Iris pigment epithelial cell (primary cell): ENCODE measurements around the gene SPRY4.
A peak's percentile ranks its signal among the peaks of the same experiment; 100 is the strongest.
"Not testable (repeated sequence)": the region's sequence is repeated elsewhere in the genome, so short reads cannot be mapped to it uniquely, and the experiment has no call there.

Source experiments
- DNase-seq: peaks from one replicate; pipeline ENCODE4 v3.0.0-alpha.2; 2011; ENCODE audit warnings: low read depth

The SPRY4 gene

GRCh38 chr5:142315096-142315900 is 9.5 kb downstream of the SPRY4 start:
- no peak for DNase-seq

- DNase-seq: no peak
Measured at GRCh38 chr5:142314606-142315005, 10.2 kb downstream of the SPRY4 start.

DNA sequence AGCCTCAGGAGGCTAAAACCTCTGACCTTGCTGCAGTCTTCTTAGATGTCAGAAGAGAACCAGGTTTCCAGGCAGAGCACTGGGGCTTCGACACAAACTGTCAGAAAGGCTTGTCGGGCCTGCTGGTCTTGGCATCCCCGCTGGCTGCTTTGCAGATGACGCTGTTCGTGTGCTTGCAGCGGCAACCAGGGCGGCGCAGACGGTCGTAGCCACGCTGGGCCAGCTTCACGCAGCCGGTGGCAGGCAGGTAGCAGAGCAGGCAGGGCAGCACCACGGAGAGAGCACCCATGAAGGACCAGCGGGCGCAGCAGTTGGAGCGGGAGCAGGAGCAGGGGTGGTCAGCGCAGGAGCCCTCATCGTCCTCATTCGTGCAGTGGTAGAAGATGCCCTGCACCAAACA is 10.7 kb downstream of the SPRY4 start:
- no peak for DNase-seq

- DNase-seq: no peak
Measured at GRCh38 chr5:142313682-142314081, 11.1 kb downstream of the SPRY4 start.

GRCh38 chr5:142313275-142313674 is 11.5 kb downstream of the SPRY4 start:
- no peak for DNase-seq

- no peak for DNase-seq
Measured at GRCh38 chr5:142312399-142312798, 12.4 kb downstream of the SPRY4 start.

GRCh38 chr5:142311725-142312124 is 13.1 kb downstream of the SPRY4 start:
- no peak for DNase-seq

GRCh38 chr5:142310803-142311202 is 14.0 kb downstream of the SPRY4 start:
- DNase-seq: no peak

DNA sequence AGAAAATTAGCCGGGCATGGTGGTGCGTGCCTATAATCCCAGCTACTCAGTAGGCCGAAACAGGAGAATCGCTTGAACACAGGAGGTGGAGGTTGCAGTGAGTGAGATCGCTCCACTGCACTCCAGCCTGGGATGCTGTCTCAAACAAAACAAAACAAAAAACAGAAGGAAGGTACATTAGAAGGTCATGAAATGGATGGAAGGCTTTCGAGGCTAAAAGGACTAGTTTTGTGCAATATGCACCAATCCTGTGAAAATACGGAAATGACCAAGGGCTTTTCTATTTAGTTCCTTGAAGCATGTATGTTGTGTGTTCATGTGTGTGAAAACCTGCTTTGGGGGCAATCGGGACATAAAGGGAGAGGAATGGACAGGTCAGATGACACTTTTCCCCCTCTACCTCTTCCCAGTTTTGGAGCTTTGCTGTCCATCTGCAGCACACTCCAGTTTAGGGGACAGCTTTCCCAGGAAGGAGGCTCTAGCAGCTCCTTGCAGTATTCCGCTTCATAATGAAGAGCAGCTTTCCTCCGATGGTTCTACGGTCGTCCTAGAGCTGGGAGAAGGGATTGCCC is 15.0 kb downstream of the SPRY4 start:
- no peak for DNase-seq

GRCh38 chr5:142308358-142308757 is 16.5 kb downstream of the SPRY4 start:
- no peak for DNase-seq

DNA sequence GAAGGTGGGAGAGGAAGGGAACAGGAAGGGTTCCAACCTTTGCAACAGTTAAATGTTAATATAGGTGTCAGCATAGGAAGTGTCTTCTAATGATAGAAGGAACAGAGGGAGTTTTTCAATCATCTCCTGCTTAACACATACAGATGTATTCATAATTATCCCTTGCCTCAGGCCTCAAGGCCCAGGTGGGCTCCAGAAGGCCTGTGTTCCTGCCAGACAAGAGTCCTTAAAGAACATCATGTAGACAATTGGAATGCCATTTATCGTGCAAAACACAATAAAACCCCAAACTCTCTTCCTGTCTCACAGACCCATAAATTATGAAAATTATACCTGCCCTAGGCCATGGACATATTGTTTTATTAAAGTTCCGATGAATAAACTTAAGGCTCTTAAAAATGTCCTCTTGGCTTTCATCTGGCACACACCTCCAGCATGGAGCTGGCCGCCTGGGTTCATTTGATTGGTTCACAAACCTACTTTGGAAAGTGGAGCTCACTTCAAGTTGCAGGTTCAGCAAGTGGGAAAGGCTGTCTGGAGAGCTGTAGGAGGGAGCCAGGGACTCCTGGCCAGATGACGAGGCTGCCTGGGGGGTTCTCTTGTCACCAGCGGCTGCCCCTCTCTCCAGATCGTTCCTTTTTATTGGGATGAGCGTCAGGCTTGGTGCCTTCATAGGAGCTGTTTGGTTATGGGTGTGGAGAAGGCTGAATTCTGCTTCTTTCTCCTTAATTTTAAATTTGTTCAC is 17.5 kb downstream of the SPRY4 start:
- DNase-seq: no peak

DNA sequence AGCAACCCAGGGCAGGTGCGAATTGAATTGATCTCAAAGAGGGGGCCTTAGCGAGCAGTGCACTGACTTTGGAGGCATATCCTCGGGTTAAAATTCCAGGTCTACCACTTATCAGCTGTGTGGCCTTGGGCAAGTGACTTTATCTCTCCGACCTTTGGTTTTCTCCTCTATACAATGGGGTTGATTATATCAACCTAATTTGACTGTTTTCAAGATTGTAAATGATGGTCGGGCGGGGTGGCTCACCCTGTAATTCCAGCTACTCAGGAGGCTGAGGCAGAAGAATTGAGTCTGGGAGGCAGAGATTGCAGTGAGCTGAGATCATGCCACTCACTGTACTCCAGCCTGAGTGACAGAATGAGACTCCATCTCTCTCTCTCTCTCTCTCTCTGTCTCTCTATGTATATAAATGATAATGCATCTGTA is 18.7 kb downstream of the SPRY4 start:
- DNase-seq: no peak

- DNase-seq: no peak
Measured at GRCh38 chr5:142305211-142305610, 19.6 kb downstream of the SPRY4 start.

- no peak for DNase-seq
Measured at GRCh38 chr5:142304013-142304701, 20.7 kb downstream of the SPRY4 start.

DNA sequence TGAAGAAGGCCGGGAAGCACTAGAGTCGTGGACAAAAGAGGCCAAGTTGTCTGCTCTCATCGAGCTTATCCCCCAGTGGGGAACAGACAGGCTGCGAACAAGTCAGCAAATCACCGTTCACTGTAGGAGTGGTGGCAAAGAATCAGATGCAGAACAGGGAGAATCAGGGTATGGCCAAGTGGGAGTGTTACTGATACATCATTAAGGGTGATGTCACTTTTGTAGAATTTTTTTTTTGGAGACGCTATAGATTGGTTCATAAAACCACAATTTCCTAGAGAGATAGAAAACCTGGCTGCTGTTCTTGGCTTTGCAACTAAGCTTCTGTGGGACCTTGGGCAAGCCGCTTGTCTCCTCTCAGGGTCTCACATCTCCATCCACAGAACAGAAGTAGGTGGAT is 21.3 kb downstream of the SPRY4 start:
- no peak for DNase-seq

- no peak for DNase-seq
Measured at GRCh38 chr5:142301540-142301939, 23.3 kb downstream of the SPRY4 start.

DNA sequence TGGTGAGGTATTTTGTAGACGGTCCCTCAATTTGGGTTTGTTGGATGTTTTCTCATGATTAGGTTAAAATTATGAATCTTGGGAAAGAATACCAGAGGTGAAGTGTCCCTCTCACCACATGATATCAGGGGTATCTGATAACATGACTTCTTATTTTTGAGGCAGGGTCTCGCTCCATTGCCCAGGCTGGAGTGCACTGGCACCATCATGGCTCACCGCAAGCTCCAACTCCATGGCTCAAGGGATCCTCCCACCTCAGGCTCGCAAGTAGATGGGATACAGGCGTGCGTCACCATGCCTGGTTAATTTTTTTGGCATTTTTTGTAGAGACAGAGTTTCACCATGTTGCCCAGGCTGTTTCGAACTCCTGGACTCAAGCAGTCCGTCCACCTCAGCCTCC is 24.1 kb downstream of the SPRY4 start:
- DNase-seq: no peak

GRCh38 chr5:142298789-142299188 is 26.0 kb downstream of the SPRY4 start:
- no peak for DNase-seq

- DNase-seq: not testable (repeated sequence)
Measured at GRCh38 chr5:142297786-142298185, 27.0 kb downstream of the SPRY4 start.

DNA sequence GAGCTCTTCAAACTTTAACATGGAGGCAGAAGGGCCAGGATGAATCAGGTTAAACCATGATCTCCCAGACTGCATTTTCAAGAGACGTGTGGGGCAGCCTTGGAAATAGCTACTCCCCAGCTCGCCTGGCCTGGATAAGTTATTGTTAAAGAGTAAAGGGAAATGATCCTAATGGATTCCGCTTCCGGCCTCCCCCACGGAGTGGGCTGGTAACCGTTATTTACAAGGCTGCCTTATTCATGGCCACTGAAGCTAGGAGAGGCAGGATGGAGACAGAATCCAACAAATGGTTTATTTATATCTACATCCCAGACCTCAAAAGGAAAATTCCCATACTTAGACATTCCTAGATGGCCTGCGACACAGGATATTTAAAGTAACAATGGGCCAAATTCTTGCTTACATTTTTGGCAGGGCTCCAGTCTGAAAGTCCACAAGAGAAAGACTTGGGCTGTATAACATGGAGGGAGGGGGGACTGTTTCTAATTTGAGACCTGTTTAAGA is 27.9 kb downstream of the SPRY4 start:
- peak; percentile 57 for DNase-seq

DNA sequence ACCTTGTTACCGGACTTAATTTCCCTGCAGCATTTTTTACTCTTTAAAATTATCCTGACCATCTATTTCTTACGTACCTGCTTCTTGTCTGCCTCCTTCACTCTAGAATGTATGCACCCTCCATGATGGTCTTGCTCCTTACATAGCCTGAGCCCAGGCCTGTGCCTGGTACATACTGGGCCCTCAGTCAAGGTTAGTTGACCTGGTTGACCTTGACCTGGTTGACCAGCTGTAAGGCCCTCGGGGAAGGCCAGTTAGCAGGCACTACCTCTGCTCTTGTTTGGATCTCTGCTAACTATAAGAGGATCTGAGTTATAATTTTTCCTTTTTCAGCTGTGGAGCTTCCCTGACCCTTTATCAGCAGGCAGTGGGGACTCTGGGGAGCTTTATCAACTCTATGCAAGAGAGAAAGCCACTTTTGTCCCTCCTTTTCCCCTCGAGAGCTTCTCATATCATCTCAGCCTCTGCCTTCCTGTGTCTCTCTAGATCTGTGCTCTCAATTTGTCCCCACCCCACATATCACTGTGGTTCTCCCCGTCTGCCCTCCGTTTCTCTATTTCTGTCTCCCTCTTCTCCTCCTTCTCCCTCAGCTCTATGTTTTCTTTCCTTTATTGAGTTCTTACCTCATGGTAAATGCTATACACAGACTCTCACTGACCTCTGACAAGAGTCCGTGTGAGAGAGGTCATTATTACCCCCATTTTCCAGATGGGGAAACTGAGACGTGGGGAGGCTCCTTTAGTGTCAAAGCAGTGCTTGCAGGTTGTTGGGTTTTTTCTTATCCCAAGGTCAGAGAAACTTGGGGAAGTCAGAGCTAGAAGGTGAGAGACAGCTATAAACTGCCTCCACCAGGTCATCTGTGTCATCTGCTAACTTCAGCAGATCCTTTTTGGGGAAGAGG is 28.6 kb downstream of the SPRY4 start:
- DNase-seq: no peak
